HepG2 (cell line): ENCODE measurements around the gene GDA. TPM values are rescaled to one million over a fixed set of nuclear protein-coding genes. Genes with fewer than 3 reads are reported as not detected.

Experiments used
- ATAC-seq: fragments of 200-7000 bp; cut with Tn5 transposase; 3 replicates; pipeline ENCODE4 v1.9.1; 2020; ENCODE audit warnings: mild to moderate bottlenecking, moderate library complexity
- BruUV-seq: library from RNA; stranded (reverse); fragments of 400-500 nt; replicated peaks from 2 replicates; lab custom pipeline; 2021; lab: Mats Ljungman, UMichigan
- CTCF ChIA-PET: fragments of 300-600 bp; formaldehyde crosslinking; extraction: SDS; loops from one replicate; lab custom pipeline; 2021; ENCODE audit warnings: low total read pairs, inconsistent platforms, low intra/inter-chr PET ratio; lab: Yijun Ruan, JAX
- POLR2A ChIA-PET: fragments of 350-600 bp; sonication (Branson Sonifier 250); formaldehyde crosslinking; loops from one replicate; lab custom pipeline; 2020; ENCODE audit warnings: antibody characterized with exemption, inconsistent platforms; lab: Yijun Ruan, JAX
- DNase-seq: peaks from one replicate; pipeline ENCODE4 v3.0.0-alpha.2; 2015; ENCODE audit warnings: low spot score
- FAIRE-seq: peaks from 3 replicates; lab custom pipeline; 2011; peaks lifted over from hg19 to GRCh38; lab: Jason Lieb, UNC
- H2AFZ ChIP-seq: one replicate; pipeline ENCODE4 v1.6.1; 2011; ENCODE audit warnings: low read length, inconsistent platforms
- H3K27ac ChIP-seq: fragments of 300-600 bp; 3 replicates; pipeline ENCODE4 v1.8.0; 2011; ENCODE audit warnings: mixed run types, mild to moderate bottlenecking, mixed read lengths, low read length, inconsistent platforms; ENCODE audit not compliant: insufficient read depth; ENCODE audit errors: extremely low read length
- H3K27me3 ChIP-seq, 2 experiments: fragments of 200-600 bp in 1 of 2; 2 replicates in 1 of 2; 3 replicates in 1 of 2; pipeline versions ENCODE4 v1.6.0 to v1.8.0; 2011; ENCODE audit warnings: low read length in 2 of 2, mild to moderate bottlenecking in 2 of 2, moderate library complexity in 2 of 2, inconsistent platforms in 1 of 2; ENCODE audit not compliant: insufficient read depth in 2 of 2, control insufficient read depth in 1 of 2
- H3K36me3 ChIP-seq, 2 experiments: fragments of 200-600 bp in 1 of 2; replicated peaks in 1 of 2; 2 replicates in 1 of 2; 3 replicates in 1 of 2; pipeline versions ENCODE4 v1.5.1 to v1.8.0; 2011; ENCODE audit warnings: low read length in 2 of 2, inconsistent platforms in 1 of 2; ENCODE audit not compliant: insufficient read depth in 2 of 2, control insufficient read depth in 1 of 2
- H3K4me1 ChIP-seq: 2 replicates; pipeline ENCODE4 v1.5.1; 2012; ENCODE audit warnings: low read length, inconsistent platforms; ENCODE audit not compliant: insufficient read depth
- H3K4me2 ChIP-seq: 2 replicates; pipeline ENCODE4 v1.6.0; 2011; ENCODE audit warnings: low read depth, low read length, inconsistent platforms
- H3K4me3 ChIP-seq, 3 experiments: fragments of 200-600 bp in 1 of 3; sonication (generic), shearing (Covaris generic) in 1 of 3; replicated peaks in 1 of 3; 2 replicates each; pipeline ENCODE4 v1.5.1; 2011 to 2016; ENCODE audit warnings: low read length in 3 of 3, inconsistent platforms in 2 of 3, low read depth in 2 of 3, mild to moderate bottlenecking in 2 of 3, control low read depth in 1 of 3, mixed read lengths in 1 of 3; ENCODE audit not compliant: insufficient read depth in 1 of 3
- H3K79me2 ChIP-seq: one replicate; pipeline ENCODE4 v1.6.1; 2011; ENCODE audit warnings: low read length, inconsistent platforms; ENCODE audit not compliant: insufficient read depth
- H3K9ac ChIP-seq: 2 replicates; pipeline ENCODE4 v1.6.0; 2011; ENCODE audit warnings: mild to moderate bottlenecking, low read depth, low read length, inconsistent platforms; ENCODE audit not compliant: insufficient read depth
- H3K9me3 ChIP-seq: 2 replicates; pipeline ENCODE4 v1.5.1; 2012; ENCODE audit warnings: mild to moderate bottlenecking, low read length
- H4K20me1 ChIP-seq: 2 replicates; pipeline ENCODE4 v1.6.0; 2011; ENCODE audit warnings: inconsistent platforms, mild to moderate bottlenecking, low read length, moderate library complexity; ENCODE audit not compliant: insufficient read depth
- CAMTA2 ChIP-seq: sonication (generic); formaldehyde crosslinking; IDR thresholded peaks from 2 replicates; pipeline ENCODE4 v1.4.0; 2020; ENCODE audit warnings: mild to moderate bottlenecking, missing genetic modification reagents, borderline replicate concordance
- FOSL2 ChIP-seq: sonication (generic); formaldehyde crosslinking; IDR thresholded peaks from 2 replicates; pipeline ENCODE4 v1.4.0; 2020; ENCODE audit warnings: missing genetic modification reagents
- GFI1 ChIP-seq: sonication (generic); formaldehyde crosslinking; IDR thresholded peaks from 2 replicates; pipeline ENCODE4 v1.5.0; 2020; ENCODE audit warnings: missing genetic modification reagents, mild to moderate bottlenecking, borderline replicate concordance
- HDAC2 ChIP-seq: sonication (generic); formaldehyde crosslinking; IDR thresholded peaks from 2 replicates; pipeline ENCODE4 v1.4.0; 2020; ENCODE audit warnings: missing genetic modification reagents
- ISX ChIP-seq: sonication (generic); formaldehyde crosslinking; conservative IDR thresholded peaks from 2 replicates; pipeline ENCODE4 v1.5.0; 2020; ENCODE audit warnings: missing genetic modification reagents
- PHF21A ChIP-seq: sonication (generic); formaldehyde crosslinking; IDR thresholded peaks from 2 replicates; pipeline ENCODE4 v1.5.0; 2020; ENCODE audit warnings: mild to moderate bottlenecking, missing genetic modification reagents
- ZBTB21 ChIP-seq: sonication (generic); formaldehyde crosslinking; IDR thresholded peaks from 2 replicates; pipeline ENCODE4 v1.4.0; 2020; ENCODE audit warnings: missing genetic modification reagents
- ZFP36L2 ChIP-seq: sonication (generic); formaldehyde crosslinking; IDR thresholded peaks from 2 replicates; pipeline ENCODE4 v1.4.0; 2020; ENCODE audit warnings: missing genetic modification reagents
- ZFP90 ChIP-seq: sonication (generic); formaldehyde crosslinking; IDR thresholded peaks from 2 replicates; pipeline ENCODE4 v1.8.0; 2022; ENCODE audit warnings: missing genetic modification reagents, mild to moderate bottlenecking, inconsistent platforms, borderline replicate concordance
- ZNF629 ChIP-seq: sonication (generic); formaldehyde crosslinking; conservative IDR thresholded peaks from 2 replicates; pipeline ENCODE4 v1.5.0; 2020; ENCODE audit warnings: missing genetic modification reagents
- WGBS: methylation state at CpG from one replicate; pipeline ENCODE4 v1.1.6; 2017; ENCODE audit warnings: low lambda C conversion rate; 5-methylcytosine and 5-hydroxymethylcytosine counted together
- in situ Hi-C: cut with HindIII; loops from 2 replicates; pipeline ENCODE4 v1.10.0; 2017; ENCODE audit warnings: low pct_unique_long_range_greater_than_20kb; ENCODE audit not compliant: extremely low pct_ligation_motif_present
- intact Hi-C: fragments of 100-400 bp; cut with micrococcal nuclease; formaldehyde crosslinking; loops from one replicate; pipeline ENCODE4 v1.10.0; 2022; ENCODE audit not compliant: unreplicated experiment
- polyA plus RNA-seq, 8 experiments: library from polyadenylated mRNA; depleted of rRNA in 3 of 8; stranded (reverse) in 7 of 8; unstranded in 1 of 8; fragments of >200 nt; fragmentation: Illumina TruSeq in 4 of 8; extraction: Trizol in 4 of 8; gene quantifications; 2 replicates each; pipeline versions ENCODE4 v1.2.1 to v1.2.3, GENCODE V29; 2011 to 2016; ENCODE audit warnings: low read depth in 4 of 8, missing spikeins in 1 of 8, mixed read lengths in 1 of 8; ENCODE audit not compliant: insufficient read depth in 1 of 8
- total RNA-seq, 5 experiments: library from RNA; depleted of rRNA; stranded (reverse); fragments of >200 nt; fragmentation: Illumina TruSeq; extraction: Trizol; gene quantifications; 2 replicates each; pipeline ENCODE4 v1.2.3, GENCODE V29; 2016; ENCODE audit warnings: low read depth in 1 of 5
- TF ChIP-seq, protein P1 (sequence below): sonication (generic); formaldehyde crosslinking; IDR thresholded peaks from 2 replicates; pipeline ENCODE4 v1.8.1; 2022; ENCODE audit warnings: low read depth, mild to moderate bottlenecking, missing genetic modification reagents
- TF ChIP-seq, protein P2 (sequence below): sonication (generic); formaldehyde crosslinking; IDR thresholded peaks from 2 replicates; pipeline ENCODE4 v1.8.0; 2022; ENCODE audit warnings: mild to moderate bottlenecking, missing genetic modification reagents, borderline replicate concordance
- TF ChIP-seq, protein P3 (sequence below): sonication (generic); formaldehyde crosslinking; IDR thresholded peaks from 2 replicates; pipeline ENCODE4 v1.5.0; 2020; ENCODE audit warnings: missing genetic modification reagents

GDA gene
- total and polyA plus RNA-seq, 2 of the 13 experiments (the other 11 are each of a cell fraction or from before 2014, with no cell fraction given), result 0.15 to 0.99 TPM

DNA sequence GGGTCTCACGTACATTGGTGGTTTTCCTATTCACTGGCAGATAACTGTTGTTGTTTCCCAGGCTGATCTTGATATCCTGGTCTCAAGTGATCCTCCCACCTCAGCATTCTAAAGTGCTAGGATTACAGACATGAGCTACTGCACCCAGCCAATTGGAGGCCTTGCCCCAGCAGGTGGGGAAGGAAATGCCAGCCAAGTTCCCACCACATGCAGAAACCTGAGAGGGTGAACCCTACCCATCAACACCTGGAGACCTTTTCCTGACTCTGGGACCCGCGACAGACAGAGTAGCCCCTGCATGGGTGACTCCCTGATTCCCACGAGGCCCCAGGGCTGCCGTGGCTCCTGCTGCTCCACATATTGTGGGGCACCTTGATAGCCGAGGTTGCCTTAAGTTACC lies 107.7 kb downstream of the GDA start (continued):
- TF ChIP-seq, protein P1, sequence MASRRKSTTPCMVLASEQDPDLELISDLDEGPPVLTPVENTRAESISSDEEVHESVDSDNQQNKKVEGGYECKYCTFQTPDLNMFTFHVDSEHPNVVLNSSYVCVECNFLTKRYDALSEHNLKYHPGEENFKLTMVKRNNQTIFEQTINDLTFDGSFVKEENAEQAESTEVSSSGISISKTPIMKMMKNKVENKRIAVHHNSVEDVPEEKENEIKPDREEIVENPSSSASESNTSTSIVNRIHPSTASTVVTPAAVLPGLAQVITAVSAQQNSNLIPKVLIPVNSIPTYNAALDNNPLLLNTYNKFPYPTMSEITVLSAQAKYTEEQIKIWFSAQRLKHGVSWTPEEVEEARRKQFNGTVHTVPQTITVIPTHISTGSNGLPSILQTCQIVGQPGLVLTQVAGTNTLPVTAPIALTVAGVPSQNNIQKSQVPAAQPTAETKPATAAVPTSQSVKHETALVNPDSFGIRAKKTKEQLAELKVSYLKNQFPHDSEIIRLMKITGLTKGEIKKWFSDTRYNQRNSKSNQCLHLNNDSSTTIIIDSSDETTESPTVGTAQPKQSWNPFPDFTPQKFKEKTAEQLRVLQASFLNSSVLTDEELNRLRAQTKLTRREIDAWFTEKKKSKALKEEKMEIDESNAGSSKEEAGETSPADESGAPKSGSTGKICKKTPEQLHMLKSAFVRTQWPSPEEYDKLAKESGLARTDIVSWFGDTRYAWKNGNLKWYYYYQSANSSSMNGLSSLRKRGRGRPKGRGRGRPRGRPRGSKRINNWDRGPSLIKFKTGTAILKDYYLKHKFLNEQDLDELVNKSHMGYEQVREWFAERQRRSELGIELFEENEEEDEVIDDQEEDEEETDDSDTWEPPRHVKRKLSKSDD (CRISPR knock-in tag), result no peak
- no peak for TF ChIP-seq PHF21A (CRISPR knock-in tag)
- no peak for TF ChIP-seq ZBTB21 (CRISPR knock-in tag)
- no peak for TF ChIP-seq HDAC2 (CRISPR knock-in tag)

DNA sequence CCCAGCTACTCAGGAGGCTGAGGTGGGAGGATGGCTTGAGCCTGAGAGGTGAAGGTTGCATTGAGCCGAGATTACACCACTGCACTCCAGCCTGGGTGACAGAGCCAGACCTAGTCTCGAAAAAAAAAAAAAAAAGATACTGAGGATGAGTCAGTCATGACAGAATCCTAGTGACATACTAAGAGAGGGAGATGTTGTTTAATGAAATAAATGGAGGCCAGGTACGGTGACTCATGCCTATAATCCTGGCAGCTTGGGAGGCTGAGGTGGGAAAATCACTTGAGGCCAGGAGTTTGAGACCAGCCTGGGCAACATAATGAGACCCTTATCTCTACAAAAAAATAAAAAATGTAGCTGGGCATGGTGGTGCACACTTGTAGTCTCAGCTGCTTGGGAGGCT lies 108.6 kb downstream of the GDA start:
- FAIRE-seq, result no peak
- no TSS peak for BruUV-seq
- H3K9ac ChIP-seq, result no peak overlapping the region
- DNase-seq, result peak; percentile 7
- H3K4me1 ChIP-seq, result no peaks in the 10 kb centered on the region
- H3K79me2 ChIP-seq, result no peaks in the 10 kb centered on the region
- H3K27me3 ChIP-seq, result no peaks in the 10 kb centered on the region
- ChIA-PET CTCF (no interaction called here), POLR2A (no interaction called here)
- H3K4me3 ChIP-seq, result no peak overlapping the region
- no peaks in the 10 kb centered on the region for H3K36me3 ChIP-seq
- H3K9me3 ChIP-seq, result no peaks in the 10 kb centered on the region
- H4K20me1 ChIP-seq, result no peaks in the 10 kb centered on the region
- in situ Hi-C loops, result no loop called here
- ATAC-seq, result no peak
- no peak for TF ChIP-seq ISX (CRISPR knock-in tag)
- peak; percentile 75 for TF ChIP-seq FOSL2
- TF ChIP-seq, protein P2, sequence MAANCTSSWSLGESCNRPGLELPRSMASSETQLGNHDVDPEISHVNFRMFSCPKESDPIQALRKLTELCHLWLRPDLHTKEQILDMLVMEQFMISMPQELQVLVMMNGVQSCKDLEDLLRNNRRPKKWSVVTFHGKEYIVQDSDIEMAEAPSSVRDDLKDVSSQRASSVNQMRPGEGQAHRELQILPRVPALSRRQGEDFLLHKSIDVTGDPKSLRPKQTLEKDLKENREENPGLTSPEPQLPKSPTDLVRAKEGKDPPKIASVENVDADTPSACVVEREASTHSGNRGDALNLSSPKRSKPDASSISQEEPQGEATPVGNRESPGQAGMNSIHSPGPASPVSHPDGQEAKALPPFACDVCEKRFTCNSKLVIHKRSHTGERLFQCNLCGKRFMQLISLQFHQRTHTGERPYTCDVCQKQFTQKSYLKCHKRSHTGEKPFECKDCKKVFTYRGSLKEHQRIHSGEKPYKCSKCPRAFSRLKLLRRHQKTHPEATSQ, result no peak
- TF ChIP-seq, protein P3, sequence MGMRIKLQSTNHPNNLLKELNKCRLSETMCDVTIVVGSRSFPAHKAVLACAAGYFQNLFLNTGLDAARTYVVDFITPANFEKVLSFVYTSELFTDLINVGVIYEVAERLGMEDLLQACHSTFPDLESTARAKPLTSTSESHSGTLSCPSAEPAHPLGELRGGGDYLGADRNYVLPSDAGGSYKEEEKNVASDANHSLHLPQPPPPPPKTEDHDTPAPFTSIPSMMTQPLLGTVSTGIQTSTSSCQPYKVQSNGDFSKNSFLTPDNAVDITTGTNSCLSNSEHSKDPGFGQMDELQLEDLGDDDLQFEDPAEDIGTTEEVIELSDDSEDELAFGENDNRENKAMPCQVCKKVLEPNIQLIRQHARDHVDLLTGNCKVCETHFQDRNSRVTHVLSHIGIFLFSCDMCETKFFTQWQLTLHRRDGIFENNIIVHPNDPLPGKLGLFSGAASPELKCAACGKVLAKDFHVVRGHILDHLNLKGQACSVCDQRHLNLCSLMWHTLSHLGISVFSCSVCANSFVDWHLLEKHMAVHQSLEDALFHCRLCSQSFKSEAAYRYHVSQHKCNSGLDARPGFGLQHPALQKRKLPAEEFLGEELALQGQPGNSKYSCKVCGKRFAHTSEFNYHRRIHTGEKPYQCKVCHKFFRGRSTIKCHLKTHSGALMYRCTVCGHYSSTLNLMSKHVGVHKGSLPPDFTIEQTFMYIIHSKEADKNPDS (CRISPR knock-in tag), result no peak
- TF ChIP-seq GFI1 (CRISPR knock-in tag), result no peak
- TF ChIP-seq ZFP36L2 (CRISPR knock-in tag), result no peak
- no peak for TF ChIP-seq ZNF629 (CRISPR knock-in tag)
- no peak for TF ChIP-seq CAMTA2 (CRISPR knock-in tag)
- TF ChIP-seq ZFP90 (CRISPR knock-in tag), result no peak
- H3K4me2 ChIP-seq, result no peak overlapping the region
- H3K27ac ChIP-seq, result no peak overlapping the region
- 32% methylated on average over 3 of the region's 3 CpGs for WGBS
- H2AFZ ChIP-seq, result no peak overlapping the region
- intact Hi-C loops, result no loop called here
